Stomach smooth muscle (tissue), 2 donors: ENCODE results near the gene LIMS2.

Experiments
- H3K27ac ChIP-seq: one replicate; pipeline ENCODE4 v1.7.0; 2013; ENCODE audit warnings: mild to moderate bottlenecking, low read length, inconsistent platforms
- H3K27me3 ChIP-seq, 2 donors: one replicate each; pipeline ENCODE4 v1.7.0; 2013; ENCODE audit warnings: low read length in 2 of 2; ENCODE audit not compliant: insufficient read depth in 2 of 2, control insufficient read depth in 1 of 2
- H3K36me3 ChIP-seq, 2 donors: one replicate each; pipeline ENCODE4 v1.7.0; 2013; ENCODE audit warnings: low read length in 2 of 2; ENCODE audit not compliant: control insufficient read depth in 2 of 2, insufficient read depth in 2 of 2
- H3K4me1 ChIP-seq: one replicate; pipeline ENCODE4 v1.7.0; 2013; ENCODE audit warnings: low read length; ENCODE audit not compliant: control insufficient read depth, insufficient read depth
- H3K4me3 ChIP-seq, 2 donors: one replicate each; pipeline ENCODE4 v1.7.0; 2013; ENCODE audit warnings: low read length in 2 of 2
- H3K9ac ChIP-seq, 2 donors: one replicate each; pipeline ENCODE4 v1.7.0; 2013; ENCODE audit warnings: low read length in 2 of 2, mild to moderate bottlenecking in 1 of 2
- H3K9me3 ChIP-seq, 2 donors: one replicate each; pipeline ENCODE4 v1.7.0; 2013; ENCODE audit warnings: low read length in 2 of 2; ENCODE audit not compliant: control insufficient read depth in 2 of 2
- donor health status: healthy.
- donor health status: Pancreatic carcinoma.

The LIMS2 gene

DNA sequence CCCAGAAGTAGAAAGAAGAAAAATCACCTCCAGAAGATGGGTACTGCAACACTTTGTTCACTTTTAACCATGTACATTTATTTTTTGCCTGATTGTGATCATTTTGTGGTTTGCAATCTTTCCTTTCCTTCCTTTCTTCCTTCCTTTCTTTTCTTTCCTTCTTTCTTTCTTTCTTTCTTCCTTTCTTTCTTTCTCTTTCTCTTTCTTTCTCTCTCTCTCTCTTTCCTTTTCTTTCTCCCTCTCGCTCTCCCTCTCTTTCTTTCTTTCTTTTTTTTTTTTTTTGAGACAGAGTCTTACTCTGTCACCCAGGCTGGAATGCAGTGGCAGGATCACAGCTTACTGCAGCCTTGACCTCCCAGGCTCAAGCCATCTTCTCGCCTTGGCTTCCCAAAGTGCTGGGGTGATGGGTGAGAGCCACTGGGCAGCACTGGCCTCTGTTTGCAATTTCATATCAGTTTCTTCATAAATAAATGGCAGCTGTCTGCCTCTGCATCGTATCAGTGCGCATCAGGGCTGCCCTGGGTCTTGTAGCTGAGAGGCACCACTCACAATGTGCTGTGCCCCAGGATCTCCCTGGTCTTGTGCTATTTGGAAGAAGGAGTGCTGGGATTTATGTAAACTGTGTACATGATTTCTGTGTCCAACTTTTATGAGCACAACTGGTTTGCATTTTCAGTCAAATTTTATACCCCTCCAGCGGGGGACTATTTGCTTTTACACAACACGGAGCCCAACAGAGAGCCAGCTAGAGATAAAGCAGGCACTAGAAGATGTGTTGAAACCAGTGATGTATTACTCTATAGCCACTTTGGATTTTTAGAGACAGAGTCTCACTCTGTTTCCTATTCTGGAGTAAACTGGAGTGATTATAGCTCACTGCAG lies 6.9 kb upstream of the LIMS2 start:
- Histone ChIP-seq H3K9ac (no peak overlapping the region), H3K27me3 (no peaks in the 10 kb centered on the region), H3K36me3 (no peaks in the 10 kb centered on the region), H3K4me1 (peaks cover 35% of the 10 kb centered on the region), H3K9me3 (no peaks in the 10 kb centered on the region), H3K27ac (peak overlapping the region; percentile 76), H3K4me3 (peak overlapping the region in 1 of 2 donors; percentile 65)

DNA sequence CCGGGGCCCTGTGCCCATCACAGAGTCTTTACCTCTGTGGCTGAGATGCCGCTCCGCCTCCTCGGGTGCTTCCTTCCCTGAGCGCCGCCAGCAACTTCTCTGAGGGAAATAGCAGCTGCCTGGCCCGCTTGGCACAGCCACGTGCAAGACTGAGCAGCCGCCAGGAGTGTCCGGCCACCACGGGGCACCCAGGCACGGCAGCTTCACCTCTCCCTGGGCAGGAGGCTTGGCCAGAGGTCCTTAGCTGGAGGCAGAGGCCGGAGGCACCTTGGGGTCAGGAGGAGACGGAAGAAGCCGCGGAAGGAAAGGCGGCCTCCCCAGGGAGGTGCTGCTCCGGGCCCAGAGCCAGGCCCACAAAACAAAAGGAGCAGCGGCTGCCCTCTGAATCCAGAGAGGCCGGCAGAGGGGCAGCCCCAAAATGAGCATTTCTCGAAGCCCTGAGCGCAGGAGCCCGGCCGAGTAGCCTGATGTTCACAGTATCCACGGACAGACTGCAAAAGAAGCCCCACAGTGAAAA lies 6.0 kb upstream of the LIMS2 start:
- no peaks in the 10 kb centered on the region for H3K27me3 ChIP-seq
- H3K9me3 ChIP-seq = no peaks in the 10 kb centered on the region
- peak overlapping the region; percentile 14 to 65 for H3K4me3 ChIP-seq
- peak overlapping the region; percentile 70 for H3K27ac ChIP-seq
- H3K9ac ChIP-seq = peak overlapping the region in 1 of 2 donors; percentile 42
- H3K36me3 ChIP-seq = no peaks in the 10 kb centered on the region
- peaks cover 43% of the 10 kb centered on the region for H3K4me1 ChIP-seq

DNA sequence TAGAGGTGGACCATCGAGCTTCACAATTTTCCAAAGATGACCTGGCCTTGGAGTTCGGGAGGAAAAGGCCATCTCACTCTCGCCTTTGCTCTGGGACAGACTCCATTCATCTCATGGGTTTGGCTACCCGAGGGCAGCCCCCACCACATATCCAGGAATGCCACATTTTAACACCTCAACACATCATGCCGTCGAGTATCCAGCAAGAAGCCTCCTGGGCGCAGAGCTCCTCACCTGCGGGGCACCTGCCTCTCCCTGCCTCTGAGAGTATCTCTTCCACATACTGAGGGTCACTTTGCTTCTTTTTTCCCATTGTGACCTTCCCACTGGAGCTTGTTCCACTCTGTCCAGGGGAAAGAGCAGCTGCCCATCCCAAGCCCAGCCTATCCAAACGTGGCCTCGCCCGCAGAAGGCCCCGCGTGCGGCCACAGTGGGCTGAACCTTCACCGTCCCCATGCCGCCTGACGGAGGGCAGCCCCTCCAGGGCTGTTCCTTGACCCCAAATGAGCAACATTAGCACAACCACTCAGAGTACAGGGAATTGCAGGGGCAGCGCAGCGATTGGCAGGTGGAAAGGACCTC lies 5.5 kb upstream of the LIMS2 start:
- Histone ChIP-seq H3K9me3 (no peaks in the 10 kb centered on the region), H3K9ac (peak overlapping the region in 1 of 2 donors; percentile 15), H3K27ac (peak overlapping the region; percentile 70), H3K4me1 (peaks cover 48% of the 10 kb centered on the region), H3K36me3 (no peaks in the 10 kb centered on the region), H3K27me3 (no peaks in the 10 kb centered on the region), H3K4me3 (peak overlapping the region in 1 of 2 donors; percentile 65)

DNA sequence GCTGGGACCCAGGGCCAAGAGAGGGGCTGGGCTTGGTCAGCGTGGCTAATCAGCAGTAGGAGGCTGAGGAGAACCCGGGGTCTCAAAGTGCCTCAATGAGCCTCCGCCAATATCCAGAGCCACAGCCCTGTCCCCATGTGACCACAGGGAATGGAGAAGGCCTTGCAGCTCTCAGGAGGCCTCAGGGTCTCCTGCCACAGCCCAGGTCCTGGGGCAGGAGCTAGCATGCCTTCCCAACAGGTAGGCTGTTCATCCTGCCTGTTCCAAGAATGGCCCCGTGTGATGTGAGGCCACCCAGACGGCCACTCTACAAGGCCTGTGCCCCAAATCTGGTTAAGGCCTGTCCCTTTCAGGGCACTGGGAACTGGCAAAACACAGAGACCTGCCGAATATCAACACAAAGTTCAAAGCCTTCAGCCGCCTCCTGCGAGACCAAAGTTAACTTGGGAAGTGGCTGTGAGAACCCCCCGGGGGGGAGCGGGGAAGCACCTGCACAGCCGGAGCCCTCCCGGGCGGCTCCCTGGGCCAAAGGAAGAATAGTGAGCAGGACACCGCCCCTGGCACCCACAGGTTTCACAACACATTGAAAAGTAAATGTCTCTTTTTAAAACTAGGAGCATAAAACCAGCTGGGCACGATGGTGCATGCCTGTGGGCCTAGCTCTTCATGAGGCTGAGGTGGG lies 4.5 kb upstream of the LIMS2 start:
- Histone ChIP-seq H3K27me3 (no peaks in the 10 kb centered on the region), H3K36me3 (no peaks in the 10 kb centered on the region), H3K9ac (no peak overlapping the region), H3K27ac (peak overlapping the region; percentile 6), H3K4me1 (peaks cover 50% of the 10 kb centered on the region), H3K9me3 (no peaks in the 10 kb centered on the region), H3K4me3 (no peak overlapping the region)

DNA sequence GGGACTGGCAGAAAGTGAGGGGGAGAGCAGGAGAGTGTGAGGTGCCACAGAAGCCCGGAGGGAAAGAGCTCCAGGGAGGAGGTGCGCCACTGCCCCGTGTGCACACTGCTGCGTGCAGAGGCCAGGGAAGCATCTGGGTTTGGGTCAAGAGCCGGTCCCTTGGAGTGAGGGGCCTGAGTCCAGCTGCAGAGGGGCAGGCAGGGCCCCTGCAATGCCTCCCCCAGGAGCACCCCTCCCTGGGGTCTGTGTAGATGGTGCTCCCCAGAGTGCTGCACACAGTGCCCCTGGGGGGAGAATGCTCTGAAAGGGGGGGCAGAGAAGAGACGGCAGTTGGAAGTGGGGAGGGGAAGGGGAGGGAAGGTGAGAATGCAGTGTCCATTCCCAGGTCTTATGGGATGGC lies 3.7 kb upstream of the LIMS2 start:
- no peaks in the 10 kb centered on the region for H3K9me3 ChIP-seq
- H3K4me3 ChIP-seq = no peak overlapping the region
- no peaks in the 10 kb centered on the region for H3K27me3 ChIP-seq
- no peaks in the 10 kb centered on the region for H3K36me3 ChIP-seq
- H3K9ac ChIP-seq = no peak overlapping the region
- no peak overlapping the region for H3K27ac ChIP-seq
- H3K4me1 ChIP-seq = peaks cover 53% of the 10 kb centered on the region

DNA sequence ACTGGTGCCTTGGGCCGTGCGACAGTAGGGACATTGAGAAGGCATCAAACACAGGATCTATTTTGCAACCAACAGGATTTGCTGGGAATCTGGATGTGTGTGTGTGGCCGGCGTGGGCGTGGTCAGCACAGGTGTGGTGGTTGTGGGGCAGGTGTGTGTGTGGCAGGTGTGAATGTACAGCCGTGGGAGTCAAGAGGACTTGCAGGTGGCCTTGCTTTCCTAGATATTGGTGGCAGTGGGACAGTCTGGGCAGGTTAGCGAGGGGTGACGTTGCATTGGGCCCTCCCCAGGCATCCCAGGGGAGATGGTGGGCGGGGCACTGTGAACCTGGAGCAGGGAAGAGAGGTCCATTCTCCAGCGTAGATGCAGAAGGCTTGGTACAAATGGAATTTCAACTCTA lies 3.2 kb upstream of the LIMS2 start:
- no peaks in the 10 kb centered on the region for H3K27me3 ChIP-seq
- no peak overlapping the region for H3K27ac ChIP-seq
- H3K9ac ChIP-seq = no peak overlapping the region
- H3K36me3 ChIP-seq = no peaks in the 10 kb centered on the region
- H3K4me1 ChIP-seq = peaks cover 54% of the 10 kb centered on the region
- no peak overlapping the region for H3K4me3 ChIP-seq
- no peaks in the 10 kb centered on the region for H3K9me3 ChIP-seq

DNA sequence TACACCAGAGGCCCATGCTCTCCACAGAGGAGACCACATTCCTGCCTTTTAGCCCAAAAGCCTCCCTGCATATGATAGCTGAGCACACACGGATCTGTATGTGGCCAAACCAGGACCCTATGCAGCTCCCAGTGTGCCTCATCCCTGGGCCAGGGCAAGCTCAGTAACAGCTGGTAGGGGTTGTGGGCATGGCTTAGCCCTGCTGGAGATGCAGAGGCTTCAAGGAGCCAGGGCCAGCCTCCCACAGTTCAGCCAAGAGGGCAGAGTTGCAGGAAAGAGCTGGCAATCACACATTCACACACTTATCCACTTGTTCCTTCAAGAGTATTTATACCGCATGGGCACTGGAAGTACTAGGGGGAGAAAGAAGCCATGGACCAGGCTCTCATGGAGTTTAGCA lies 1.6 kb upstream of the LIMS2 start:
- Histone ChIP-seq H3K4me1 (peaks cover 54% of the 10 kb centered on the region), H3K9me3 (no peaks in the 10 kb centered on the region), H3K27me3 (no peaks in the 10 kb centered on the region), H3K27ac (peak overlapping the region; percentile 91), H3K9ac (no peak overlapping the region), H3K36me3 (peaks cover under 1 to 1% of the 10 kb centered on the region in 2 donors), H3K4me3 (peak overlapping the region in 1 of 2 donors; percentile 29)

DNA sequence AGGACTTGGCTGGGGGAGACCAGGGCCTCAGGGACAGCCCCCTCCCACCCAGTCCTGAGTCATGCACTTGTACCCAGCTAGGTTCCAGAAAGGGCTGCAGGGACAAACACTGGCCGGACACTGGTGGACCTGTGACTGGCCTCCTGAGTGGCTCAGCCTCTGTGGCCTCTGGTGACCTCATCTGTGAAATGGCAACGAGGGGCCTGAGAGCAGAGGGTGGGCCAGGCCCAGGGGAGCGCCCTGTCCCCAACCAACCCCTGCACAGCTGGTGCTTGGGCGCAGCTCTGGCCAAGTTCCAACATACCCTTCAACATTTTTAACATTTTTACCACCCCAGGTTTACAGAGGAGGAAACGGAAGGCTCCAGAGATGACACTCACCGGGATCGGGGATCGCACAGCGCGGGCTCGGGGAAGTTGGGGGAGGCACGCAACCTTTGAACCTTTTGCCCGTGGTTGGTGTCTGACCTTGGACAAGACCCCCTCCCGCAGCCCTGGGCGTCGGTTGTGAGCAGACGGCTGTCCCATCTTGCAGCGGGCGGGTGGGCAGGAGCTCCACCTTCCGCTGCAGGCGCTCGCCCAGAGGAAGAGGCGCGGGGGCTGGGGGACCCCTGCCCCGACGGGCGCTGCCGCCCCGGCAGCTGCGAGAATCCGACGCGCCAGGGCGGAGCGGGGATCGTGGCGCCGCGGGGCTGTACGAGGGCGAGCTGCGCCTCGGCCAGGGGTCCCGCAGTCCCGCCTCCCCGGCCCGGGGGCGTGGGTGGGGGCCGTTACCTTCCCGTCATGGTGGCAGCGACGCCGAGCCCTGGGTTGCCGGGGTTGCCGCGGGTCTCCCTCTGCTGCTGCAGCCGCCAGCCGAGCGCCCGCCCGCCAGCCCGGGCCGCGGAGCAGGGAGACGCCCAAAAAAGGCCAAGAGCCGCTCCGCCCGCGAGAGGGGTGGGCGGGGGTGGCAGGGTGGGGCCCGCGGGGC lies 805 bp downstream of the LIMS2 start:
- Histone ChIP-seq H3K4me1 (peaks cover 56% of the 10 kb centered on the region), H3K27me3 (no peaks in the 10 kb centered on the region), H3K9ac (peak overlapping the region; percentile 96 to 98), H3K9me3 (no peaks in the 10 kb centered on the region), H3K4me3 (peak overlapping the region; percentile 95 to 97), H3K36me3 (peaks cover 3 to 4% of the 10 kb centered on the region in 2 donors), H3K27ac (peak overlapping the region; percentile 99)

DNA sequence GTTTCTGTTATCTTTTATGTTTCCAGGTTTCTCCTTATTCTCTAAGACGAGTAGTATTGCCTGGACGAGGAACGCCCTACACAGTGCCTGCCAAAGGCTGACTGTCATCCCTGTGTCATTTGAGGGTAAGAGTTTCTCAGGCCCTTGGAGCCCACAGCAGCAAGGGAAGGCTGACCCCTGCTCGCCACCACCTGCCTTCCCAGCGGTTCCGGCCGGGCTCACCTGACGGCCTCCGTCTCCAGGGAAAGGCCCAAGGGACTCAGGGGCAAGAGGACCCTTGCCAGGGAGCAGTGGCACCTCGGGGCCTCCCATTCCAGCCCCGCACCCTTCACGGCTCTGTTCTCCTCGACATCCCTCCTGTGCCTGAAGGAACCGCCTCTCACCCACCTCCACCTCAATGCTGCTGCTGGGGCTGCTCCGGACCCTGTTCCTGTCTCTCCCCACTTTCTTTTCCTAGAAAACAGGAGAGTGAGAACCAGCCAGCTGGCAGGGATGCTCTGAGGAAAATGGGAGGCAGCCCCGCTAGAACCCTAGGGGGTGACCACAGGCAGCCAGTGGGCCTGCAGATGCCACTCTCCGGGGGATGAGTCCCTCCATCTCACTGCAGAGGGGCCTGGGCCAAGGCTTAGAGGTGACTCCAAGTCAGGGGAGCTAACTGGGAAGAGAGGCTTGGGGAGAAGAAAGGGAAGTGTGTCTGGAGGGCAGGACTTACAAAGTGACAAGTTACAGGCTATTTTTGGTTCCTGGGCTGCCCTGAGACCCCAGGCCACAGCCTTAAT lies 1.9 kb downstream of the LIMS2 start:
- Histone ChIP-seq H3K4me3 (peak overlapping the region; percentile 95 to 97), H3K36me3 (peaks cover 3 to 4% of the 10 kb centered on the region in 2 donors), H3K27ac (peak overlapping the region; percentile 99), H3K4me1 (peaks cover 59% of the 10 kb centered on the region), H3K9ac (peak overlapping the region; percentile 96 to 98), H3K27me3 (no peaks in the 10 kb centered on the region), H3K9me3 (no peaks in the 10 kb centered on the region)
